ELR (cell line): ENCODE results near the gene PTPRN2.
"Not testable (repeated sequence)": the region's sequence is repeated elsewhere in the genome, so short reads cannot be mapped to it uniquely, and the experiment has no call there.

ENCODE experiments used
- DNase-seq: peaks from one replicate; pipeline ENCODE4 v3.0.0-alpha.2; 2015; ENCODE audit warnings: low read depth

The PTPRN2 gene

GRCh38 chr7:157863176-157863575 is 724.4 kb downstream of the PTPRN2 start:
- no peak for DNase-seq

DNA sequence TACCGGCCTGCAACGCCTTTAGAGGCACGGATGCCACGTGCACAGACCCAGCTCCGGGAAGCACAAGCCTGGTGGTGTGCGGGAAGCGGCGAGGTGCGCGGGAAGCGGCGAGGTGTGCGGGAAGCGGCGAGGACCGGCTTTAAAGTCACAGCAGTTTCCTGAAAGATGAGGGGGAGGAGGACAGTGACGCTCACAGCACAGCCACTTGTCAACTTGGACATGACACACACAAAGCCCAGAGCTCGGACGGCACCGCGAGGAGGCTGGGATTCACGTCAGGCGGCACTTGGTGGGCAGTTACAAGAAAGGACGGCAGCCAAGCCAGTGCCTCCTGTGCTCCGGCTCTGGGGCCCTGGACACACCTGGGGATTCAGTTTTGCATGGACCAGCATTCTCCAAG is 724.9 kb downstream of the PTPRN2 start:
- DNase-seq: no peak

DNA sequence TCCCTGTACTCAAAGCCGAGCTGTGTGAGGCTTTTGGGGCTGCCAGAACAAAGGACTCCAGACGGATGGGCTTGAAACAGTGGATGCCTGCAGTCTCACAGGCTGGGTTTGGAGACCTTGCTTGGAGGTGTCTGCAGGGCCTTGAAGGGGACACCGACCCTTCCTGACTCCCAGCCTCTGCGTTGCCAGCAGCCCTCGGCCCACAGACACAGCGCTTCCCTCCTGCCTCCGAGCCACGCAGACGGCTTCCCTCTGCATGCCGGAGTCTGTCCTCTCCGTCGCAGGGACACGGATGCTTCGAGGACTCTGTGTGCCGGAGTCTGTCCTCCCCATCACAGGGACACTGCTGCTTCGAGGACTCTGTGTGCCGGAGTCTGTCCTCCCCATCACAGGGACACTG is 726.1 kb downstream of the PTPRN2 start:
- no peak for DNase-seq

- no peak for DNase-seq
These were observed 726.6 kb downstream of the PTPRN2 start for GRCh38 chr7:157861031-157861491.

GRCh38 chr7:157860406-157860805 is 727.2 kb downstream of the PTPRN2 start:
- DNase-seq: no peak

DNA sequence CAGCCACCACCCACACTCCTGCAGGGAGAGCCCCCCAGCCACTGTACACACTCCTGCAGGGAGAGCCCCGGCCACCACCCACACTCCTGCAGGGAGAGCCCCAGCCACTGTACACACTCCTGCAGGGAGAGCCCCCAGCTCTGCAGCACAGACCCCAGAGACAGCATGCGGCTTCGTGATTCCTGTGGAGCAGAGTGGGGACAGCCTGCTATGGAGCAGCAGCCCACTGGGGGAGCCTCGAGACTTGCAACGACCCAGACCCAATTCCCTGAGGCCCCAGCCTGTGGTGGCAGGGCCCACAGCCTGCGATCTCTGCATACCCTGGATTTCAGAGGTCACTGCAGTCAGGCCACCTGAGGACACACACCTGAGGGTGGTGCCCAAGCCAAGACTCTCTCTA is 727.7 kb downstream of the PTPRN2 start:
- no peak for DNase-seq

DNA sequence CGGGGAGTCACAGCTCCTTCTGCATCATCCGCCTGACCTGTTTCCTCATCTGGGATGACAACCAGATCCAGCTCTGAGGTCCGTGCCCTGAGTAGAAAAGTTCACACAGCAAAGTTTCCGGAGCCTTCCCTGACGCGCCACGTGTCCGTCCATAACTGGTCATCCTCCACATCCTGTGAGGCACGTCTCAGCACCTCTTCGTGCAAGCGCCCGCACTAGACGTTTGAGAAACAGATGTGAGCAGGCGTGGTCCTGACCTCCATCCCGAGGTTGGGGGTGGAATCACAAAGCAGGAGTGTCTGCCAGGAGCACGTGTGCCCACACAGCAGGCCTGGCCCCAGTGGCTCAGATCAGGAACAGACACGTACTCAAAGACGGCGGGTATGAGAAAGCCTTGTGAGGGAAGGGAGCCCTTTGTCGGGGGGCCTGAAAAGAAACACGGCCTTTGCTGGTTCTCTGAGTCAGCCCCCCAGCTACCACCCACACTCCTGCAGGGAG is 730.0 kb downstream of the PTPRN2 start:
- DNase-seq: no peak

- no peak for DNase-seq
These were observed 730.6 kb downstream of the PTPRN2 start for GRCh38 chr7:157856873-157857577.

DNA sequence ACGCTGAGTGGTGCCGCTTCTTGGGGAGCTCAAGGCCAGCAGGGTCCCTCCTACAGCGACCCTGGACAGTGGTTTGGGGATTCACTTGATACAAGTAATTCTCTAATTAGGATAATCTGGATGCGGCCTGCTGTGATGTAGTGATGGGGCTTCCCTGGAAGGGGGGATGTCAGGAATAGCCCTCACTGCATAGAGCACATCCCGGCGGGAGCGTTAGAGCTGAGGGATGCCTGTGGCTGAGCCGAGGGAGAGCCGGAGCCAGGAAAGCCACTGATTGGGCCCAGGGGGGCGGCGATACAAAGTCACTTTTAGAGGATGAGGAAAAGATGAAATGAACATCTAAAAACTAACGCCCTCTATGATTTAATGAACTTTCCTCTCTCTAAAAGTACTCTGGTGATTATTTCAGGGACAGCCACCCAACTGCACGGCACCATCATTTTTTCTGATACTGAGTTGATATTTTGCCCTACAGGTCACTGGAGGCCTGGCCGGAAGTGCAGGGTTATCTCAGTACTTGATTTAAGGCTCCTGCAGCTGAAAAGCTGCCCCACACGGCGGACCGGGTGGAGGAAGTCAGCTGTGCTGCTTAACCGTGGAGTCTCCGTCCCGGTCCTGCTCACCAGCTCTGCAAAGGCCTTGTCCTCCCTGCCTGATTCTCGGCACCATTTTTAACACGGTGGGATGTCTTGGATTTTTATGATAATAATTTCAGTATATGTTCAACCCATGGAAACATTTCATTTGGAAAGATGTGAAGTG is 732.0 kb downstream of the PTPRN2 start:
- DNase-seq: no peak

GRCh38 chr7:157855016-157855415 is 732.6 kb downstream of the PTPRN2 start:
- no peak for DNase-seq

DNA sequence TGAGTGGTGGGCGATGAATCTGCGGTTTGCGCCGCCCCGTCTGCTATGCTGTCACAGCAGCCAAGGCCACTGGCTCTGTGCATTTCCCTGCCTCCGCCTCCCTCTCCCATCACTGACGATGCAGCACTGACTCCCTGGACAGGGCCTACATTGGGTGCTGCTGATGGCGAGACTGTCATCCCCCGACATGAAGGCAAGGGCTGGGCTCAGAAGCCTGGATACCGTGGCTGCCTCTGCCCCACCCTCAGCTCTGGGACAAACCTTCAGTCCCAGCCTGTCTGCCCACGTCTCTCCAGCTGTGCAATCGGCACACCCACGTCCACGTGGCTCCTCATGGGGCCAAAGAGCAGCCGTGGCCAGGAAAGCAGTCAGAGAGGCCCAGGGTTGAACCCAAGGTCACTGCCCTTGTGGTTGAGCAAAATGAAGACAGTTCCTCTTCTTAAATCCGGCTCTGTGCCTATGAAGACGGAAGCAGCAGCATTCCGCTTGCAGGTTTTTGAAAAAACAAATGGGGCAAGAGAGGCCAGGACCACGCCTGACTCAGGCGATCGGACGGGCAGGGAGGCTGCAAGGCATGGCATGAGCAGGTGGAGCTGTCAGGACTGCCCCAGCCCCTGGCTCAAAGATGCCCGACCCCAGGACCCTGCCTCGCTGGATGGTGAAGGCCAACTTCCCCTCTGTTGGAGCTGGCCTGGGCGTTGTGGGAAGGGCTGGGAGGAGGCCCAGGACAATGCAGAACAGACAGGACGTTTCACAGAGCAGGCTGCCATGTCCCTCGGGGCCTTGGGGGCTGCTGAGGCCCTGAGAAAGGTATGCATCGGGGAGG is 733.3 kb downstream of the PTPRN2 start:
- no peak for DNase-seq

DNA sequence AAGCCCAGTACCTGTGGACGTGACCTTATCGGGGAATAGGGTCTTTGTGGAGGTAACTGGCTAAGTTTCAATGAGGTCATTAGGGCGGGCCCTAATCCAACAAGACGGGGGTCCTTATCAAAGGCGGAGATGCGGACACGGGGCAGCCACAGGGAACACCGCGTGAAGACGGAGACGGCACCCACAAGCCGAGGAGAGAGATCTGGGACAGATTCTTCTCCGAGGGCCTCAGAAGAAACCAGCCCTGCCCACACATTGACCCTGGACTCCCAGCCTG is 733.9 kb downstream of the PTPRN2 start:
- no peak for DNase-seq

DNA sequence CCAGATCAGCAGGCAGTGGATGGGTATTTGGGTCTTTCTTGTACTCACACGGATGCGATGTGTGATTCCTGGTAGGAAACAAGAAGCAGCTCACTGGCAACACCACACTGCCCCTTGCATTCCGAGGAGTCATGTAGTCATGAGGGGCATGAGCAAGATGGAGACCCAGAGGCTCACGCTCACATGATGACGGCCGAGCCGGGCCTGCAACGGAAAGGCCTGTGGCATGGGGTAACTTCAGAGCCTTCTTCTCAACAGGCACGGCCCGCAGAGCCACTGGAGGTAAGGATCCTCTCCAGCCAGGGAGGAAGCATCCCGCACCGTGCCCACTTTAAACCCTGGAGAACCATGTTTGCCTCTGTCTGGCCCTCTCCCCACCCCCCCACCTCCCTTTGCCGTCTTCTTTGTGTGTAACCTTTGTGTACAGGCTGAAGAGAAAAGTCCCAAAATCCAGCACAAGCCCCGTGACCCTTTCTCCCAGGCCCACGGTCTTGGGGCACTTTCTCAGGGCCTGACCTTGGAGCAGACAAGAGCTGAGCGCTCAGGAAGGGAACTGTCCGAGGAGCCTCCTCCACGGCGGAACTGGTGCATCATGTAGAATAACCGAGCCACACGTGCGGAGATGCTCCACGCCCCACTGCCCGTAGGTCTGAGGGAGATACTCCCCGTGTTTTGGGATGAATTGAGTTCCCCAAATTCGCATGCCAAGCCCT is 734.4 kb downstream of the PTPRN2 start:
- DNase-seq: no peak

GRCh38 chr7:157851501-157852067 is 736.0 kb downstream of the PTPRN2 start:
- no peak for DNase-seq

GRCh38 chr7:157850481-157851444 is 736.9 kb downstream of the PTPRN2 start:
- no peak for DNase-seq

DNA sequence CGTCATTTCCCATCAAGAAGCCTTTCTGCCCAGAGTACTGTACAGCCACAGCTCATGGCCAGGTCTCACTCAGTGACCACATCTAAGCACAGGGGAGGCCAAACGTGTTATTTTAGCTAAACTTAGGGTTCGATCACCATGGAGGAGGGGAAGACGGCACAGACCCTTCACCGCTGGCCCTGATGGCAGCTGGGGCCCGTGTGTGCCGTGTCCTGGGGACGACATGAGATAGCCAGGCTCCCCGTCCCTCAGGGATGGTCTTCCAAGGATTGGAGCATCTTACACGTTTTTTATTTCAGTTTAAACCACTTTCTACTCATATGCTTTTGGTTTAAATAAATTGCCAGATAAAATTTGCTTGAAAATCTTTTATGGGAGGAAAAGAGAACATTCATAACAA is 737.9 kb downstream of the PTPRN2 start:
- DNase-seq: no peak

DNA sequence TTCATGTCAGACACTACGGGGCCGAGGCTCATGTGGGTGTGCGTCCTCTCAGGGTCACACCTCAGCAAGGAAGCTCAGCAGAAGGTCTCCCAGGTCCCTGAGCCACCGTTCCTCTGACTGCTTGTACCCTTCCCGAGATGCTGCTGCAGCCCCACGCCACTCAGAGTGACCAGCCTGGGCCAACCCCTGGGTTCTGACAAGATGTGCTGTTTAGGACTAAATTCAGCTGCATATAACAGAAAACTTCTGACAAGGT is 738.4 kb downstream of the PTPRN2 start:
- no peak for DNase-seq

DNA sequence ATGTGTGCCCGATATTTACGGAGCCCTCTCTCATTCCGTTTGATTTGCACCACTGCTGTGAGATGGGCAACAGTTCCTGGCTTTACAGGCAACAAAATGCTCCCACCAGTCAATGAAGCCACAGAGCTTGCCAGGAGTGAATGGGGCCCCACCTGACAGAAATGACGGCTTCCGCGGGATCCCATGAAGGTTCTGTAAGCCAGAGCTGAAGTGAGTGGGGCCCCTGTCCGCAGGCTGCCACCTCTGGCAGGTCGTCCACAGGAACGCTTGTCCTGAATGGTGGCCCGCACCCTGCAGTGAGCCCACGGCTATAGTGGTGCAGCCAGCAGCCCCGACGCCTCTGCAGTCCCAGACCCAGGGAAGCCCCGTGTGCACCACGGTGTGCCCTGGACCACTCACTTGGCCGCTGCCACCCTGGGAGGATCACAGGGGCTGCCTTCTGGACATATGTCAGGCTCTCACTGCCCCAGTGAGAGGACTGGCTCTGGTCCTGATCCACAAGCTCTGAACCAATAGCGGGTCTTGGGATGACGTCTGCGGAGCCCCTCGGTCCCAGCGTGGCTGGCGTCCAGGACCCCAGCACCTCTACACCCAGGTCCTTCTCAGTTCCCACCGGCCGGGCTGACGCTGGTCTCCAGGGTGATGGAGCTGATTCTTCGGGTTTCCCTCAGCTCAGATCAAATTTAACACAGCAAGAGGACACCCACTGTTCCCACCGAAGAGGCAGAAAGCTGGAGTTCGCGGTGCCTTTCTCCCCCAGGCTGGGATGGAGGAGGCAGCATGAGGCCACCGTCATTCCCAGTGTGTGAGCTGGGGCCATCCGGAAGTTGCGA is 738.9 kb downstream of the PTPRN2 start:
- no peak for DNase-seq

GRCh38 chr7:157847756-157848487 is 739.7 kb downstream of the PTPRN2 start:
- DNase-seq: not testable (repeated sequence)
